HG03342 (cell line): Measurements from ENCODE around the gene KATNB1.

Source experiments
- ATAC-seq: cut with Tn5 transposase; IDR thresholded peaks from one replicate; pipeline ENCODE4 v1.9.1; 2021; ENCODE audit warnings: mild to moderate bottlenecking, moderate library complexity; ENCODE audit not compliant: unreplicated experiment

KATNB1 gene

GRCh38 chr16:57803134-57803990 is 67.8 kb downstream of the KATNB1 start:
- no peak for ATAC-seq

- ATAC-seq, result no peak
Observed at GRCh38 chr16:57804111-57804837, 68.7 kb downstream of the KATNB1 start.

DNA sequence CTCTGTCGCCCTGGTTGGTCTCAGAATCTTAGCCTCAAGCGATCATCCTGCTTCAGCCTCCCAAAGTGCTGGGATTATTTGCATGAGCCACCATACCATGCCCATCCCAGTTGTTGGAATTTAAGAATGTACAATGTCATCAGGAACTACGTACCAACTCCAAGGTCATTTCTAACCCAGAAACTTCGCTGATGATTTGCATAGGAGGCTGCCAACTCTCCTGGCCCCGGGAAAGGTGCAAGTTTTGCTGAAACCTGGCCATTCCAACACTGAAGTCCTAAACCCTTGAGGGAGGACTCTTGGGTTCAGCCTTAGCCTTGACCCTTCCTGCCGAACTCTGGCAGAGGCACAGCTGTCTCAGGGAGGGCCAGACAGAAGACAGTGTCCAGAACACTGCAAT is 69.6 kb downstream of the KATNB1 start:
- ATAC-seq, result no peak
